ENCODE data around the gene TNFSF12.
A peak's percentile ranks its signal among the peaks of the same experiment; 100 is the strongest.
"Not testable (repeated sequence)": the region's sequence is repeated elsewhere in the genome, so short reads cannot be mapped to it uniquely, and the experiment has no call there.

TNFSF12 gene

DNA sequence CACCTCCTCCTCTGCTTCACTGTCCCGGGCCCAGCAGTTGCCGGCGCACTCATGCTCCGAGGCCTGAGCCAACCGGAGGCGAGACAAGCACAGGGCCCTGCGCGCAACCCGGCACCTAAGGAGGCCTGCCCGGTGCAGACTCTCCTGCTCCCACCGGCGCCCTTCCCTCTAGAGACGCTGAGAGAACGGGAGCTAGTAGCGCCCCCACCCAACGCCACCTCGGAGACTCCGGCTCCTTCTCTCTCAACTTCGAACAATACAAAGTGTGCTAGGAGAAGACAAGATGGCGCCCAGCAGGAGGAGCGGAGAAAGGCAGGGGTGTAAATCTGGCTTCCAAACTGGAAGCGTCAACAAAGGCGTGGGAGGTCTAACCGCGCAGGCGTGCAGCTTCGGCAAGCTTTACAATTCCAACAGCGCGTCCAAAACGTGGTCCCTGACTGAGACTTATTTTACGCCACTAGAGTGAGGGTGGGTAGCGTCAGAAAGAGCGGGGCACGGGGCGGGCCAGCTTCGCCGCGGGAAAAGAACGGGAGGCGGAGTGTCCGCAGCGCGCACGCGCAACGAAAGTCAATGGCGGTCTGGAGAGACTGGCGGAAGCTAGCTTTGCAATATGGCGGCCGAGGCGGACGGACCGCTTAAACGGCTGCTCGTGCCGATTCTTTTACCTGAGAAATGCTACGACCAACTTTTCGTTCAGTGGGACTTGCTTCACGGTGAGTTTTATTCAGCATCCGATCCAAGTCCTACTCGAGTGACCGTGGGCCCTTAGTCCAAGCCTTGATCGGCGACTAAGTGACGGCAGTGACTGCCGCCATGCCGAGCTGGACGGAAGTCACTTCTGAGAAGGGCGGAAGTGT, 34.6 kb downstream of the TNFSF12 start, which contains the start of gene MPDU1:
MPDU1 (plus strand) TSS at position 600 of the 857 bp plus-strand sequence; CDS start at position 611, 11 bp downstream.
- peak; percentile 87 to 91 for DNase-seq (ENCODE audit: low read depth in 1 of 2, low spot score in 1 of 2)

DNA sequence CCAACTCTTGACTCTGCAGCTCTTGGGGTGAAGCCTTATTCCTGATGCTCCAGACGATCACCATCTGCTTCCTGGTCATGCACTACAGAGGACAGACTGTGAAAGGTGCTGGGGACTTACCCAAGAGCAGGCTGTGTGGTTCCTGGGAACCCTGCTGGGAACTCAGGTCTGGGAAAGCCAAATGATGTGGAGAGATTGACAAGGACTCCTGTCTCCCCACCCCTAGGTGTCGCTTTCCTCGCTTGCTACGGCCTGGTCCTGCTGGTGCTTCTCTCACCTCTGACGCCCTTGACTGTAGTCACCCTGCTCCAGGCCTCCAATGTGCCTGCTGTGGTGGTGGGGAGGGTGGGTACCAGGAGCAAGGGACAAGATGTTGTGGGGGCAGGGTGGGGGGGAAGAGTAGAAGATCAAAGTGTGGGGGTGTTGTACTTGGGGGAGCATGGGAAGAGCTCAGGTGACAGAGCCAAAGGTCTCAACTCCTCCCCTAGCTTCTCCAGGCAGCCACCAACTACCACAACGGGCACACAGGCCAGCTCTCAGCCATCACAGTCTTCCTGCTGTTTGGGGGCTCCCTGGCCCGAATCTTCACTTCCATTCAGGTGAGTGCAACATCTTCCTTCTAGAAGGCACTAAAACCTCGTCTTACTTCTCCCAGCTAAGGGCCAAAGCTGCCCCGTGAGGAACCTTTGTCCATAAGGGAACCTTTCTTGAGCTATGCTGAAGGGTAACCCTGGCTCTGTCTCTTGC, 38.0 kb downstream of the TNFSF12 start:
- DNase-seq (ENCODE audit: low read depth in 1 of 2, low spot score in 1 of 2), result no peak

- no peak for DNase-seq (ENCODE audit: low read depth in 1 of 2, low spot score in 1 of 2)
Observed at GRCh38 chr17:7587420-7588151, 38.7 kb downstream of the TNFSF12 start.

- no peak for DNase-seq (ENCODE audit: low read depth in 1 of 2, low spot score in 1 of 2)
Observed at GRCh38 chr17:7588553-7589203, 39.8 kb downstream of the TNFSF12 start.

DNA sequence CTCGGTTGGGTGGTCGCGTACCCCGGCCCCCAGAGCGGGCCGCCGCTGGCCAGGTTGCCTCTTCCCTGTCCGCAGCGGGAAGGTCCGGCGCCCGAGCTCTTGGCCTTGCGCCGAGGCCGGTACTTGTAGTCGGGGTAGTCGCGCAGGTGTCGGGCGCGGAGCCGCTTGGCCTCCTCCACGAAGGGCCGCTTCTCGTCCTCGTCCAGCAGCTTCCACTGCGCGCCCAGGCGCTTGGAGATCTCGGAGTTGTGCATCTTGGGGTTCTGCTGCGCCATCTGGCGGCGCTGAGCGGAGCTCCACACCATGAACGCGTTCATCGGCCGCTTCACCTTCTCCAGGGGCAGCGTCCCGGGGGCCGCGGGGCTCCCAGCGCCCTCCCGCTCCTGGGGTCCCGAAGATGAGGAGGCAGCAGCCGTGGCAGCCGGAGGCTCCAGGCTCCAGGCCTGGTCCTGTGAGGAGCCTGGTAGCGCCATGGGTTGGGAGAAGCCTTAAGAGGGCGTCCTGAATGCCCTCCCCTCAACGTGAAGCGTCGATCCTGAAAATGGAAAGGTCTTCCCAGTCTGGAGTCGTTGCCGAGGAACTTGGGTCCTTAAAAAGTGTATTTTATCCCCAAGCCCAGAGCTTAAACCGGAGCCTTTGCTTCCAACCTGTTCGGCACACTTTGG, 40.5 kb downstream of the TNFSF12 start:
- no peak for DNase-seq (ENCODE audit: low read depth in 1 of 2, low spot score in 1 of 2)

DNA sequence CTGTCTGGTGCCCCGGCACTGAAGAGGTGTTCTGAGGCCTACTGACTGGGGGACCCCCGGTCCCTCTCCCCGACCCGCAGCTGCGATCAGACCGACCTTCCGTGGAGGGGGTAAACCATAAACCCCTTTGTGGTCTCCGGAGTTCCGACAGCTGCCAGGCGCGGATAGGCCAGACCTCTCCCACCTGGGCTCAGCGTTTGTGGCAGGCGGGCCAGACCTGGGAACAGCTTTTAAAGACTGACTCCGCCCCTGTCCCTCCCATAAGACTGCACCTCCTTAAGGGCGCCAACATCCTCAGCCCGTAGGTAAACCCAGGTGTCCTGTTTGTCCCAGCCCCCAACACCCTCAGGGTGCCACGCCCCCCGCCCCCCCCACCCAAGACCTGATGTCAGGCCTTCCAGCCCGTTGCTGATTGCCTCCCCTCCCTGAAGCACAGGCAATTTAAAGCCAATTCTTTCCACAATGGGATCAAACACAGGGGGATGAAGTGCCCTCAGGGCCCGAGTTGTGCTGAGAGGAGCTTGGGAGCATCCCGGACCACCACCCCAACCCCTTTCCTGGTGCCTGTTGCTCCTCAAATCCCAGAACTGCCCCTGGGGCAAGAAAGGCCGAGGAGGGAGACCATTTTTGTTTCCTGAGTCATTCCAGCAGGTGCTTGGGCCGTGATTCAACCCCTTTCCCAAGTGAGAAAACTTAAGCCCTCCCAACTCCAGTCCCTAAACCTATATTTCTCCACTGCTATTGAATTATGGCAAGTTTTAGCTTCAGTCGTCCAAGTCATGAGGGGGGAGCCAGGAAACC, 41.2 kb downstream of the TNFSF12 start, which contains the start of gene SOX15:
SOX15 (minus strand) TSS at position 204 of the 801 bp plus-strand sequence. CDS start 418 bp downstream, outside the sequence.
- no peak for DNase-seq (ENCODE audit: low read depth in 1 of 2, low spot score in 1 of 2)

GRCh38 chr17:7590743-7591142, 41.9 kb downstream of the TNFSF12 start:
- DNase-seq (ENCODE audit: low read depth in 1 of 2, low spot score in 1 of 2), result no peak

DNA sequence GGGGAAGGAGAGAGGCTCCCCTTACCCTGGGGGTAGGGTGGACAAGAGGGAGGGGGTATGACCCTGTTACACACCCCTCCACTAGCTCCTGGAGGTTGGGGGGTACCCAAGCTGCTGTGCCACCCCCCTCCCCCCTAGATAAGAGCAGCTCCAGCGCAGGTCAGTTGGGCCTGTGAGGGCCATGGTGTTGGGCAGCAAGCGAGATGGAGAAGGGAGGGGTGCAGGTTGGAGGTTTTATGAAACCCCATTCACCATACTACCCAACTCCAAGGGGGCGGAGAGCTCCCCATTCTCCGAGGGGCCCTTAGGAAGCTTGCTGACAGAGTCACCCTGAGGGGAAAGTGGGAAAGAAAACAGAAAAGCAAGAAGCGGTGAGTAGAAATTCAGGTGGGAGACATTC, 42.7 kb downstream of the TNFSF12 start:
- DNase-seq (ENCODE audit: low read depth in 1 of 2, low spot score in 1 of 2), result no peak

GRCh38 chr17:7592422-7593021, 43.7 kb downstream of the TNFSF12 start:
- no peak for DNase-seq (ENCODE audit: low read depth in 1 of 2, low spot score in 1 of 2)

GRCh38 chr17:7593296-7593695, 44.4 kb downstream of the TNFSF12 start:
- no peak for DNase-seq (ENCODE audit: low read depth in 1 of 2, low spot score in 1 of 2)

DNA sequence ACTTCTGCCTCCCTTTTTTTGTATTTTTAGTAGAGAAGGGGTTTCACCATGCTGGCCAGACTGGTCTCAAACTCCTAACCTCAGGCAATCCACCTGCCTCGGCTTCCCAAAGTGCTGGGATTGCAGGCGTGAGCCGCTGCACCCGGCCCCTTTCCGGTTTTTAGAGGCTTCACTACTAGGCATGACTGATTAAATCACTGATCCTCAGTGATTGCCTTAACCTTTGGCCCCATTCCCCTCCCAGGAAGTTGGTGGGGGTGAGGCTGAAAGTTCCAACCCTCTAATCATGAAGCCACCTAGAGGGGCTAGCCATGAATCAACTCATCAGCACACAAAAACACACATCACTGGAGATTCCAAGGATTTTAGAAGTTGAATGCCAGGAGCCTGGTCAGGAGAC, 48.7 kb downstream of the TNFSF12 start:
- DNase-seq (ENCODE audit: low read depth in 1 of 2, low spot score in 1 of 2), result not testable (repeated sequence)

DNA sequence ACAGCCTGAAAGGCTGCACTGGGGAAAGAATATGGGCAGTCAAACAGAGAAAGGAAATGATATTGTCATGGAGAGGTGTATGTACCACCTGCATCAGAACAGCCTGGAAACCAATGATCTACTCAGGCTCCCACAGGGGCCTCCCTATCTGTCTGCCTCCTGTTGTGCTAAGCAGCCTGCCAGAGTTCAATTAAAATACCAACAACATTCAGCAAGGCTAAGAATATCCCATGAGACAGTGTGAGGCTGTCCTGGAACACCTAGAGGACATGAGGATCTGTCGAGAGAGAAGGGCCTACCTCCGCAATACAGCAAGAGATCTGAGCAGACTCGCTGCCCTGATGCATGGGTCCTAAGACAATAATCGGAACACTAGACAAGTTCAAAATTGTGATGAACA, 57.4 kb downstream of the TNFSF12 start:
- no peak for DNase-seq (ENCODE audit: low read depth in 1 of 2, low spot score in 1 of 2)

Data from activated CD4-positive, alpha-beta T cell treated with anti-CD3 and anti-CD28 coated beads, Interleukin-2, amount 50 U/mL, for 24 hours (primary cell).